ENCODE results near the gene DIP2C. TPM values are rescaled to one million over a fixed set of nuclear protein-coding genes. Genes with fewer than 3 reads are reported as not detected.

The DIP2C gene
- total RNA-seq, 2 donors from 2014 or later = 13.0 to 13.7 TPM

GRCh38 chr10:583433-583832, 106.0 kb downstream of the DIP2C start:
- peaks cover 2% of the 10 kb centered on the region for H3K4me1 Mint-ChIP-seq
- no peaks in the 10 kb centered on the region for H3K9me3 ChIP-seq (ENCODE audit: control insufficient read depth, low read length)
- TF ChIP-seq CTCF (conservative IDR thresholded peaks at IDR 0.05) = no peak
- no peaks in the 10 kb centered on the region for H3K4me1 ChIP-seq (ENCODE audit: control insufficient read depth, insufficient read depth, low read length)
- H3K9ac ChIP-seq (ENCODE audit: extremely low read depth, low read length, poor library complexity, severe bottlenecking) = no peak overlapping the region
- H3K4me3 Mint-ChIP-seq = no peak overlapping the region
- H3K9me3 Mint-ChIP-seq = no peaks in the 10 kb centered on the region
- 92 to 94% methylated on average over 10 to 14 of the region's 14 CpGs for WGBS, 2 experiments (ENCODE audit: insufficient coverage in 1 of 2, insufficient read length in 1 of 2)
- H3K27ac ChIP-seq (ENCODE audit: low read depth, low read length) = no peak overlapping the region
- peak overlapping the region; percentile 11 for H3K27ac Mint-ChIP-seq
- no peak for DNase-seq
- no peaks in the 10 kb centered on the region for H3K36me3 Mint-ChIP-seq (ENCODE audit: low read depth)
- no peak overlapping the region for H3K4me3 ChIP-seq (ENCODE audit: low read length)
- no peaks in the 10 kb centered on the region for H3K27me3 Mint-ChIP-seq (ENCODE audit: insufficient read depth)
- no peaks in the 10 kb centered on the region for H3K27me3 ChIP-seq (ENCODE audit: control insufficient read depth, insufficient read depth, low read length, poor library complexity, severe bottlenecking)
- H3K36me3 ChIP-seq (ENCODE audit: control insufficient read depth, insufficient read depth, low read length) = no peaks in the 10 kb centered on the region

- H3K36me3 Mint-ChIP-seq (ENCODE audit: low read depth) = no peaks in the 10 kb centered on the region
- H3K27ac Mint-ChIP-seq = no peak overlapping the region
- 79 to 92% methylated on average over 13 to 14 of the region's 14 CpGs for WGBS, 2 experiments (ENCODE audit: insufficient coverage in 1 of 2, insufficient read length in 1 of 2)
These were observed 107.6 kb downstream of the DIP2C start for GRCh38 chr10:581776-582330.

GRCh38 chr10:580778-581177, 108.7 kb downstream of the DIP2C start:
- Histone ChIP-seq H3K4me1 (ENCODE audit: control insufficient read depth, insufficient read depth, low read length) (no peaks in the 10 kb centered on the region), H3K9me3 (ENCODE audit: control insufficient read depth, low read length) (no peaks in the 10 kb centered on the region), H3K27ac (ENCODE audit: low read depth, low read length) (no peak overlapping the region), H3K27me3 (ENCODE audit: control insufficient read depth, insufficient read depth, low read length, poor library complexity, severe bottlenecking) (no peaks in the 10 kb centered on the region), H3K36me3 (ENCODE audit: control insufficient read depth, insufficient read depth, low read length) (no peaks in the 10 kb centered on the region), H3K4me3 (ENCODE audit: low read length) (no peak overlapping the region), H3K9ac (ENCODE audit: extremely low read depth, low read length, poor library complexity, severe bottlenecking) (no peak overlapping the region)
- Mint-ChIP-seq H3K4me1 (no peaks in the 10 kb centered on the region), H3K9me3 (no peaks in the 10 kb centered on the region), H3K4me3 (no peak overlapping the region), H3K36me3 (ENCODE audit: low read depth) (no peaks in the 10 kb centered on the region), H3K27me3 (ENCODE audit: insufficient read depth) (no peaks in the 10 kb centered on the region), H3K27ac (no peak overlapping the region)
- TF ChIP-seq CTCF (conservative IDR thresholded peaks at IDR 0.05) = no peak
- no peak for DNase-seq
- 76 to 78% methylated on average over 6 of the region's 6 CpGs for whole genome bisulfite sequencing, 2 experiments (ENCODE audit: insufficient coverage in 1 of 2, insufficient read length in 1 of 2)

More at GRCh38 chr10:581776-582330, 107.6 kb downstream of the DIP2C start:
- Mint-ChIP-seq H3K27me3 (ENCODE audit: insufficient read depth) (no peaks in the 10 kb centered on the region), H3K9me3 (no peaks in the 10 kb centered on the region), H3K4me1 (peaks cover 2% of the 10 kb centered on the region), H3K4me3 (no peak overlapping the region)
- DNase-seq = no peak
- Histone ChIP-seq H3K27ac (ENCODE audit: low read depth, low read length) (no peak overlapping the region), H3K9me3 (ENCODE audit: control insufficient read depth, low read length) (no peaks in the 10 kb centered on the region), H3K27me3 (ENCODE audit: control insufficient read depth, insufficient read depth, low read length, poor library complexity, severe bottlenecking) (no peaks in the 10 kb centered on the region), H3K36me3 (ENCODE audit: control insufficient read depth, insufficient read depth, low read length) (no peaks in the 10 kb centered on the region), H3K4me1 (ENCODE audit: control insufficient read depth, insufficient read depth, low read length) (no peaks in the 10 kb centered on the region), H3K9ac (ENCODE audit: extremely low read depth, low read length, poor library complexity, severe bottlenecking) (no peak overlapping the region), H3K4me3 (ENCODE audit: low read length) (no peak overlapping the region)
- no peak for TF ChIP-seq CTCF (conservative IDR thresholded peaks at IDR 0.05)
